Calu3 (cell line): ENCODE results near the gene TDRD9. TPM values are rescaled to one million over a fixed set of nuclear protein-coding genes. Genes with fewer than 3 reads are reported as not detected.
A peak's percentile ranks its signal among the peaks of the same experiment; 100 is the strongest.

Experiments
- BruUV-seq: library from RNA; stranded (reverse); fragments of 400-500 nt; replicated peaks from 2 replicates; lab custom pipeline; 2021; lab: Mats Ljungman, UMichigan
- CTCF ChIA-PET: fragments of 300-600 bp; sonication (Branson Sonifier 250); formaldehyde crosslinking; loops from one replicate; lab custom pipeline; 2022; ENCODE audit warnings: antibody characterized with exemption; lab: Charles Lee
- DNase-seq: peaks from one replicate; pipeline ENCODE4 v3.0.0; 2022
- H3K27ac Mint-ChIP-seq: one replicate; pipeline ENCODE4 v1.8.0; 2022; ENCODE audit warnings: mixed read lengths; ENCODE audit not compliant: unreplicated experiment
- H3K27me3 Mint-ChIP-seq: one replicate; pipeline ENCODE4 v1.8.0; 2022; ENCODE audit warnings: mixed read lengths; ENCODE audit not compliant: unreplicated experiment
- H3K36me3 Mint-ChIP-seq: one replicate; pipeline ENCODE4 v1.8.0; 2022; ENCODE audit warnings: mild to moderate bottlenecking, moderate library complexity, mixed read lengths; ENCODE audit not compliant: insufficient read depth, unreplicated experiment
- H3K4me1 Mint-ChIP-seq: one replicate; pipeline ENCODE4 v1.8.0; 2022; ENCODE audit warnings: mild to moderate bottlenecking, low read depth, mixed read lengths; ENCODE audit not compliant: unreplicated experiment
- H3K4me3 Mint-ChIP-seq: one replicate; pipeline ENCODE4 v1.8.0; 2022; ENCODE audit warnings: mild to moderate bottlenecking, low read depth, moderate library complexity, mixed read lengths; ENCODE audit not compliant: unreplicated experiment
- H3K9me3 Mint-ChIP-seq: one replicate; pipeline ENCODE4 v1.8.0; 2022; ENCODE audit warnings: low read depth, mixed read lengths; ENCODE audit not compliant: unreplicated experiment
- intact Hi-C: fragments of 100-400 bp; cut with micrococcal nuclease; formaldehyde crosslinking; loops from one replicate; pipeline ENCODE4 v1.10.0; 2022; ENCODE audit not compliant: unreplicated experiment
- total RNA-seq: library from RNA; stranded (reverse); gene quantifications from 2 replicates; pipeline ENCODE4 v1.2.3, GENCODE V29; 2022
- TF ChIP-seq, protein P1 (sequence below): fragments of 200-600 bp; IDR thresholded peaks from one replicate; pipeline ENCODE4 v1.8.0; 2022; ENCODE audit warnings: antibody characterized with exemption; ENCODE audit not compliant: unreplicated experiment

TDRD9 gene
- total RNA-seq, 1 experiment from 2014 or later = not detected

- no peak for DNase-seq
- peaks cover 58% of the 10 kb centered on the region for H3K27me3 Mint-ChIP-seq
- no peaks in the 10 kb centered on the region for H3K4me1 Mint-ChIP-seq
- intact Hi-C loops = no loop called here
- TF ChIP-seq, protein P1, sequence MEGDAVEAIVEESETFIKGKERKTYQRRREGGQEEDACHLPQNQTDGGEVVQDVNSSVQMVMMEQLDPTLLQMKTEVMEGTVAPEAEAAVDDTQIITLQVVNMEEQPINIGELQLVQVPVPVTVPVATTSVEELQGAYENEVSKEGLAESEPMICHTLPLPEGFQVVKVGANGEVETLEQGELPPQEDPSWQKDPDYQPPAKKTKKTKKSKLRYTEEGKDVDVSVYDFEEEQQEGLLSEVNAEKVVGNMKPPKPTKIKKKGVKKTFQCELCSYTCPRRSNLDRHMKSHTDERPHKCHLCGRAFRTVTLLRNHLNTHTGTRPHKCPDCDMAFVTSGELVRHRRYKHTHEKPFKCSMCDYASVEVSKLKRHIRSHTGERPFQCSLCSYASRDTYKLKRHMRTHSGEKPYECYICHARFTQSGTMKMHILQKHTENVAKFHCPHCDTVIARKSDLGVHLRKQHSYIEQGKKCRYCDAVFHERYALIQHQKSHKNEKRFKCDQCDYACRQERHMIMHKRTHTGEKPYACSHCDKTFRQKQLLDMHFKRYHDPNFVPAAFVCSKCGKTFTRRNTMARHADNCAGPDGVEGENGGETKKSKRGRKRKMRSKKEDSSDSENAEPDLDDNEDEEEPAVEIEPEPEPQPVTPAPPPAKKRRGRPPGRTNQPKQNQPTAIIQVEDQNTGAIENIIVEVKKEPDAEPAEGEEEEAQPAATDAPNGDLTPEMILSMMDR = no peak
- no TSS peak for BruUV-seq
- H3K27ac Mint-ChIP-seq = no peak overlapping the region
- no peaks in the 10 kb centered on the region for H3K36me3 Mint-ChIP-seq
- peaks cover 7% of the 10 kb centered on the region for H3K9me3 Mint-ChIP-seq
- H3K4me3 Mint-ChIP-seq = no peak overlapping the region
- CTCF ChIA-PET = no interaction called here
Observed at GRCh38 chr14:104073764-104074163, 145.5 kb downstream of the TDRD9 start.

- no peak overlapping the region for H3K27ac Mint-ChIP-seq
- H3K4me3 Mint-ChIP-seq = no peak overlapping the region
- CTCF ChIA-PET = interaction anchor here (0.9 to 1.1 kb wide), 4 partner anchors 53 to 267 kb away, joined by 3 to 4 read pairs (median 4); no protein-coding TSS in a partner anchor
- peaks cover 49% of the 10 kb centered on the region for H3K27me3 Mint-ChIP-seq
- TF ChIP-seq, protein P1 = no peak
- no peaks in the 10 kb centered on the region for H3K4me1 Mint-ChIP-seq
- intact Hi-C loops = no loop called here
- no peaks in the 10 kb centered on the region for H3K36me3 Mint-ChIP-seq
- H3K9me3 Mint-ChIP-seq = peaks cover 7% of the 10 kb centered on the region
- DNase-seq = no peak
- no TSS peak for BruUV-seq
Observed at GRCh38 chr14:104075530-104076151, 147.4 kb downstream of the TDRD9 start.

DNA sequence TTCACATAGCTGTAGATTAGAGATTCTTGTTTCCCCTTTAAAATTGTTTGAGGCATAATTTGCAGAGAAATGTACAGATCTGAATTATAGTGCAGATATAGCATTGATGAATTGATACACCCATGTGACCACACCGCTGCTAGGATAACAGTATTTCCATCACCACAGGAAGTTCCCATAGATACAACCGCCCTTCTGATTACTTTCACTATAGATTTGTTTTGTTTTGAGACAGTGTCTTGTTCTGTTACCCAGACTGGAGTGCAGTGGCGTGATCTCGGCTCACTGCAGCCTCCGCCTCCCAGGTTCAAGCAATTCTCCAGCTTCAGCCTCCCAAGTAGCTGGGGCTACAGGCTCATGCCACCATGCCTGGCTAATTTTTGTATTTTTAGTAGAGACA is 148.5 kb downstream of the TDRD9 start:
- H3K27ac Mint-ChIP-seq = no peak overlapping the region
- no peaks in the 10 kb centered on the region for H3K4me1 Mint-ChIP-seq
- TF ChIP-seq, protein P1 = no peak
- CTCF ChIA-PET = interaction anchor here (1.0 to 1.6 kb wide), 2 partner anchors 52 to 268 kb away, joined by 3 to 7 read pairs; no protein-coding TSS in a partner anchor
- H3K27me3 Mint-ChIP-seq = peaks cover 60% of the 10 kb centered on the region
- BruUV-seq = no TSS peak
- H3K4me3 Mint-ChIP-seq = no peak overlapping the region
- intact Hi-C loops = no loop called here
- no peak for DNase-seq
- H3K36me3 Mint-ChIP-seq = no peaks in the 10 kb centered on the region
- H3K9me3 Mint-ChIP-seq = peaks cover 7% of the 10 kb centered on the region

DNA sequence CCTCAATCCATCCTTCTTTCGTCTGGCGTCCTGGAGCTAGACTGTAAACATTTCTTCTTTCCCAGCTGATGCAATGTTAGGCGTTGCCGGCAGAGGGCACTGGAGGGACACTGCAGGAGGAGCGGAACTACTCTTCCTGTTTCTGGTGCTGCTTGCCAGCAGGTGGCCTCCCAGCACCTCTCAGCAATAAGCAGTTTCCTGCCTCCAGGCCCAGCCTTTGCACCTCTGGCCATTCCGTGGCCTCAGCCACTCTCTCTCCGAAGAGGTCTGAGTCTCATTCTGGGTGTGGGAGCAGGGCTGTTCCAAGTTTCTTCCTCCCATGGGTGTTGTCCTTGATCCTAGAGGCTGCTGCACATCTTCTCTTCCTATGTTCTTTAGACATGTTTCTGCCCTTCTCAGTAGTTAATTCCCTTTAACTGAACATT is 149.8 kb downstream of the TDRD9 start:
- Mint-ChIP-seq H3K4me3 (no peak overlapping the region), H3K4me1 (no peaks in the 10 kb centered on the region), H3K36me3 (no peaks in the 10 kb centered on the region), H3K9me3 (peaks cover 3% of the 10 kb centered on the region), H3K27me3 (peaks cover 69% of the 10 kb centered on the region), H3K27ac (no peak overlapping the region)
- TF ChIP-seq, protein P1 = peak; percentile 98
- intact Hi-C loops = loop anchor here (1.0 kb wide), 1 partner anchor 53 kb away; no protein-coding TSS in a partner anchor
- peak; percentile 89 for DNase-seq
- CTCF ChIA-PET = interaction anchor here (0.7 to 1.6 kb wide), 11 partner anchors 11 to 562 kb away, joined by 3 to 10 read pairs (median 5); no protein-coding TSS in a partner anchor
- BruUV-seq = no TSS peak
